Keratinocyte (primary cell): ENCODE measurements around the gene RGPD8.

ENCODE experiments used
- CTCF ChIP-seq, 3 experiments: IDR thresholded peaks in 1 of 3; conservative IDR thresholded peaks in 1 of 3; optimal IDR thresholded peaks in 1 of 3; 2 replicates in 2 of 3; 3 replicates in 1 of 3; pipeline versions ENCODE3 to v1.5.1; 2011; ENCODE audit warnings: low read length in 3 of 3, mild to moderate bottlenecking in 3 of 3, moderate library complexity in 2 of 3, control low read depth in 1 of 3, inconsistent platforms in 1 of 3; ENCODE audit not compliant: insufficient read depth in 2 of 3; ENCODE audit errors: extremely low read depth in 1 of 3
- EZH2 ChIP-seq: IDR thresholded peaks from one replicate; pipeline ENCODE4 v1.6.1; 2012; ENCODE audit warnings: inconsistent platforms, mild to moderate bottlenecking, low read length, moderate library complexity

GRCh38 chr2:112332123-112332696 is 101.2 kb downstream of the RGPD8 start:
- no peak for TF ChIP-seq CTCF (optimal IDR thresholded peaks at IDR 0.05 in 1 of 3, IDR thresholded peaks at IDR 0.05 in 1 of 3, conservative IDR thresholded peaks at IDR 0.05 in 1 of 3; ENCODE audit: extremely low read depth in 1 of 3, insufficient read depth in 2 of 3, low read length in 3 of 3)
- TF ChIP-seq EZH2: no peak
